ENCODE measurements around the gene EMP1.

Gene EMP1

GRCh38 chr12:13173012-13173932 is 23.3 kb upstream of the EMP1 start:
- peak; percentile 81 for DNase-seq

- DNase-seq = no peak
Measured at GRCh38 chr12:13175499-13175898, 21.0 kb upstream of the EMP1 start.

DNA sequence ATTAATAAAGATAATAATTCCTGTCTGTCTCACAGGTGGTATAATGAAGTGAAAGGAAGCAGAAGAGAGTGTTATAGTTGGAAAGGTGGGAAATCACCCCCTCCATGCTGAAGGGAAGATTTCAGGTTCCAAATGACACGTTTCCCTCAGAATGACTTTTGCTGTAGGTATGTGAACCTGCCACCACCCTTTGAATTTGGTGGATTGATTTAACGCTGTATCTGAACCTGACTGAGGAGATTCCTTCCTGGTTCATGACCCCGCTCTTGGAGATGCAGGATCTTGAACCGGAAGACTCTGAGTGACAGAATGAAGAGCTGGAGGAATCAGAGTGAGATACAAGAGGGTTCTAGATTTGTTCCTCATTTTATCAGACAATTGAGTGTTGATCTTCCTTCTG is 20.3 kb upstream of the EMP1 start:
- no peak for DNase-seq

DNA sequence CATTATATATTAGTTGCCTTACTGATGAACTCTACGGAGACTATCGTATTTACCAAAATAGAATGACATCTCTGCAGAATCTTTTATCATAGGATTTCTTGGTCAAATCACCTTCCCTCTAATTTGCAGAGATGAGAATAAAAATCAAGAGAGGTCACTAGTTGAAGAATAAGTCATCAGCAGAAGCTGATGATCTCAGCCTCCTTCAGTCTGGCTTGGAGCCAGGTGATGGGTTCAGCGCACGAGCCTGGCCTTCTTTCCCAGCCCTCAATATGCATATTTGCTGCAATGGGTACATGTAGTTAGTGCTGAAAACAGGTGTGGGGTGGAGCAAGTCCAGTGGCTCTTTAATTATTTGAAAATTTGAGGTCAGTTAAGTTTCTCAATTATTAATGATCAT is 19.2 kb upstream of the EMP1 start:
- no peak for DNase-seq

DNA sequence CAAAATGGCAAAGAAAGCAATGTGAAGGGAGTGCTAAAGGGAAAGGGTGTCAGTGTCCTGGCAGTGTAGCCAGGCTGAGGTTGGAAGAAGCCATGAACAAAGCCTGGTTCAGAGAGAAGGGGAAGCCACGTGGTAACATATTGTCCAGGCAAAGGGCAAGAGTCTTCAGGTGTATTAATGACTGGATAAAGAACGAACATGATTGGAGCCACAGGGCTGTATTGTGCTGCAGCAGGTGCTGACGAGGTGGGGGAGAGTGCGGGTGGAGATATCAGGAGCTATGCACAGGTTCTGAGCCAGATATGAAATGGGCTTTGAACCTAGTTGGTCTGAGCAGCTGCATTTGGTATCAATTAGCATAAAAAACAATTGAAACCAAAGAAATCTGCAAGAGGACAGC is 18.6 kb upstream of the EMP1 start:
- no peak for DNase-seq

- peak; percentile 66 for DNase-seq
Measured at GRCh38 chr12:13178568-13179210, 17.8 kb upstream of the EMP1 start.

GRCh38 chr12:13179211-13180074 is 17.1 kb upstream of the EMP1 start:
- DNase-seq = peak; percentile 62

- no peak for DNase-seq
Measured at GRCh38 chr12:13181375-13182070, 15.0 kb upstream of the EMP1 start.

DNA sequence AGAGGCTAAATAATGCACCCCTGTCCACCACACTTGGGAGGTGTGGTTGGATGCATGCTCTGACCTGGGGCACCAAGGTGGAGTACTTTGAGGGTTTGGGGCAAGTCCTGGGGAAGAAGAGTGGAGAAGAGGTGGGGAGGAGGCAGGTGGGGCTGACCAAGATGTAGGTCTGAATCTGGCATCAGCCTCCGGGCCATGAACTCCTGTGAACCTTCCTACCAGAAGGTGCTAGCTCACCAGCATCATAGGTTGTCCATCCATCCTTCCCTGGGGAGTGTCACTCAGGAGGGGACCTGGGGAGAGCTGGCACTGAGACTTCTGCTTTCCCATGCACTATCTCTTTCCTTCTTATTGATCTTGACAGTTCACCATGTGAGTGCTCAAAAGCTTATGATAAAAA is 13.6 kb upstream of the EMP1 start:
- DNase-seq = no peak

- no peak for DNase-seq
Measured at GRCh38 chr12:13183620-13184019, 12.9 kb upstream of the EMP1 start.

- DNase-seq = peak; percentile 29
Measured at GRCh38 chr12:13186302-13186701, 10.2 kb upstream of the EMP1 start.

- peak; percentile 38 for DNase-seq
Measured at GRCh38 chr12:13187399-13187798, 9.1 kb upstream of the EMP1 start.

DNA sequence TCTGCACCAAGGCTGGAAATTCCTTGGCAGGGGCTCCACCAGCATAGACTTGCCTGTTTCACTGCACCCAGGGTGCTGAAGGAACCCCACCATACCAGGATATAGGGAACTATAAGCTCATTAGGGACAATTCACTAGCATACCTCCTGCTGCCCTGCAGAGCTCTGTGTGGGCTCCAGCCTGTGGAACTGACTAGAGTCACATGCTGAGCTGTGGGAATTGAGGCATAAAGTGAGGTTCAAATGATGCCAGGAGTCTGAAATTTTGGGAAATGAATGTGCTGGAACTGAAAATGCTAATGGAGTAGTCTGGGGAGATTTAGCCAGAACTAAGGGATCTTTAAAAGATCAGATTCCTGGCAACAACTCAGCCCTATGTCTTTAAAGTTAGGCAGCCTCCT is 7.3 kb upstream of the EMP1 start:
- no peak for DNase-seq

- DNase-seq = no peak
Measured at GRCh38 chr12:13190275-13190674, 6.3 kb upstream of the EMP1 start.

- DNase-seq = no peak
Measured at GRCh38 chr12:13192719-13193118, 3.8 kb upstream of the EMP1 start.

GRCh38 chr12:13193505-13194231 is 2.9 kb upstream of the EMP1 start:
- DNase-seq = no peak

DNA sequence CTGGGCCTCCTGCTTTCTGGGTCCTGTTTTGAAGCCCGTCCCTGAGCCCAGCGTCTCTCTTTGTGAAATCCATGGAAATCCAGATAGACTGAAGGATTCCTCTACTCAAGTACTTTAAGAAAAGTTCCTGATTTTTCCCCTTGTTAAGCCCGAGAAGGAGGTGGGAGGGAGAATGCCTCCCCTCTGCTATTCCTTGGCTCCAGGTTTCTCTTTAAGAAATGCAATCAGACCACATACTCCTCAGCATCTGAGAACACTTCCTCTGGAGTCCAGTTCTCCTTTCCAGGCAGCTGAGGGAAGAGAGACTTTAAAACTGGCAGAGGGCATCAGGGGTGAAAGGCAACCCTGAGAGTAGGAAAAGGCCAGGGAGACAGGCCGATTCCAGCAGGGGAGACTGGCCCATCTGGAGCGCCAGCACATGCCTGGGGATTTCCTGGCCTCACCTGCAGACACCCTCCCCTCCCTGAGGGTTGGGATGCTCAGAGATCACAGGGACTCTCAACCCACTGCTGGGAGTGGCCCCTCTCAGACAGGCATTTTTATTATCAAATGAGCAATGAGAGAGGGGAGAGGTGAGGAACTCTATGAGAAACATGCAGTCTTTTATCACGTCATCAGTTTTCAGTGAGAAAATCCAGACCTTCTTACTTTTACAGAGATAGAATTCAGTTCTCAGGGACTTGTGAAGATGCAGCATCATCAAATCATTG is 2.0 kb upstream of the EMP1 start:
- DNase-seq = no peak

- DNase-seq = no peak
Measured at GRCh38 chr12:13195250-13195649, 1.3 kb upstream of the EMP1 start.

GRCh38 chr12:13195785-13196129 is 769 bp upstream of the EMP1 start:
- DNase-seq = no peak

DNA sequence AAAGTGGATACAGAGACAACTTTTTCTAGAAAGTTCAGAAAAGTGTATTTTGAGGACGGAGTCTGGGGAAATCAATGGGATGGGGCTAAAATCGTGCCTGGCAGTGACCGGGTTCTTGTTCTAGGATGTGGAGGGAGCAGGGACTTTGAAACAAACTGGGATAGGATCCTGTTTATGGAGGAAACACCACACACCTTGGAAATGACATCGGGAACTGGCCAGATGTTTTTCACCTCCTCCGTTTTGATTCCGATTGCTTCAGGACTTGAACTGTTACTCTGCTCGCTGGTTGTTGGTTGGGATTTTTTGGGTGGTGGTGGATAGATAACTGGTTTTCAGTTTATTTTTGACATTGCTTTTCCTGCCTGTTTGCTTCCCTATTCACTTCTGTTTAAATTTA is 506 bp downstream of the EMP1 start:
- no peak for DNase-seq

- DNase-seq = peak; percentile 88
Measured at GRCh38 chr12:13197526-13198143, 1.1 kb downstream of the EMP1 start.

Measured in right forelimb (tissue), 1 donor.